ENCODE data around the gene KCND3.

DNA sequence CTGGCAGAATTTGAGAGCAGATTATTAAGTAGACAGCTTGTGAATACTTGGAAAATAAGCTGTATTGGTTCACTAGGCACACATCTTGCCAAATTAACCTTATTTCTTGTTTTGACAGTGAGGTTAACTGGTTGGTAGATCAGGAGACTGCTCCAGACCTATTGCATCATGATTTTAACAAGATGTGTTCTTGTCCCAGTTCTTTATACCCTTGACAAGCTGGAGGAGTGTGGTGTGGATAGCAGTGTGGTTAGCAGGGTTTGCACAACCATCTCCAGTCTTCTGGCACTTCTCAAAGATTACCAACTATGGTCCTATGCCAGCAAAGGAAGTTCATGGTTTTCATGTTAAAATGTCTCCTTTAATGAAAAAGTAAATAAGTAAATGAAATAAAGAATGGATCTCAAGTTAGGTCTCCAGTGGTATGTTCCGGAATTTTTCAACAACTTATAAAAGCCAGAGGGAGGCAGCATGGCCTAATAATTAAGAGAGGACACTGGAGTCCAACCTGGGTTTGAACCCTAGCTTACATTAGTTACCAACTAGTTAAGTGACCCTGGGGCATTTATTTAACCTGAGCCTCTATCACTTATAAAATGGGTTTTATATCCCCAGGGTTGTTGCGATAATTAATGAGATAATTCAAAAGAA is 199.7 kb downstream of the KCND3 start:
- TF ChIP-seq, protein P1, sequence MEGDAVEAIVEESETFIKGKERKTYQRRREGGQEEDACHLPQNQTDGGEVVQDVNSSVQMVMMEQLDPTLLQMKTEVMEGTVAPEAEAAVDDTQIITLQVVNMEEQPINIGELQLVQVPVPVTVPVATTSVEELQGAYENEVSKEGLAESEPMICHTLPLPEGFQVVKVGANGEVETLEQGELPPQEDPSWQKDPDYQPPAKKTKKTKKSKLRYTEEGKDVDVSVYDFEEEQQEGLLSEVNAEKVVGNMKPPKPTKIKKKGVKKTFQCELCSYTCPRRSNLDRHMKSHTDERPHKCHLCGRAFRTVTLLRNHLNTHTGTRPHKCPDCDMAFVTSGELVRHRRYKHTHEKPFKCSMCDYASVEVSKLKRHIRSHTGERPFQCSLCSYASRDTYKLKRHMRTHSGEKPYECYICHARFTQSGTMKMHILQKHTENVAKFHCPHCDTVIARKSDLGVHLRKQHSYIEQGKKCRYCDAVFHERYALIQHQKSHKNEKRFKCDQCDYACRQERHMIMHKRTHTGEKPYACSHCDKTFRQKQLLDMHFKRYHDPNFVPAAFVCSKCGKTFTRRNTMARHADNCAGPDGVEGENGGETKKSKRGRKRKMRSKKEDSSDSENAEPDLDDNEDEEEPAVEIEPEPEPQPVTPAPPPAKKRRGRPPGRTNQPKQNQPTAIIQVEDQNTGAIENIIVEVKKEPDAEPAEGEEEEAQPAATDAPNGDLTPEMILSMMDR (IDR thresholded peaks at IDR 0.05) = no peak
- TF ChIP-seq POLR2A (IDR thresholded peaks at IDR 0.05) (no peak), EP300 (IDR thresholded peaks at IDR 0.05) (no peak)

All from tibial nerve (tissue), 4 donors.